OCI-LY7 (cell line): ENCODE data around the gene IL6ST. TPM values are rescaled to one million over a fixed set of nuclear protein-coding genes. Genes with fewer than 3 reads are reported as not detected.

Experiments used
- BruUV-seq: library from RNA; stranded (reverse); fragments of 400-500 nt; replicated peaks from 2 replicates; lab custom pipeline; 2021; lab: Mats Ljungman, UMichigan
- CTCF ChIA-PET: fragments of 300-600 bp; sonication (Branson Sonifier 250); formaldehyde crosslinking; loops from one replicate; lab custom pipeline; 2022; ENCODE audit warnings: antibody characterized with exemption; ENCODE audit not compliant: unreplicated experiment; lab: Charles Lee
- POLR2A ChIA-PET: fragments of 300-600 bp; sonication (Branson Sonifier 250); formaldehyde crosslinking; loops from one replicate; lab custom pipeline; 2022; ENCODE audit warnings: antibody characterized with exemption; lab: Charles Lee
- DNase-seq: peaks from one replicate; pipeline ENCODE4 v3.0.0-alpha.2; 2015; ENCODE audit warnings: low spot score
- H2AFZ ChIP-seq: fragments of 200-600 bp; sonication (generic), shearing (Covaris generic); 2 replicates; pipeline ENCODE4 v1.6.1; 2014; ENCODE audit warnings: mild to moderate bottlenecking, antibody characterized with exemption, low read length, moderate library complexity
- H3K27ac ChIP-seq: fragments of 200-600 bp; sonication (generic); 2 replicates; pipeline ENCODE4 v1.5.1; 2014; ENCODE audit warnings: mixed run types, low read depth, mild to moderate bottlenecking, moderate library complexity, low read length, inconsistent platforms; ENCODE audit not compliant: poor library complexity, severe bottlenecking
- H3K36me3 ChIP-seq: fragments of 200-600 bp; sonication (generic); 2 replicates; pipeline ENCODE4 v1.6.1; 2014; ENCODE audit warnings: mild to moderate bottlenecking, antibody characterized with exemption, low read length, moderate library complexity, mixed read lengths; ENCODE audit not compliant: insufficient read depth
- H3K4me1 ChIP-seq: fragments of 200-600 bp; sonication (generic); 2 replicates; pipeline ENCODE4 v1.5.1; 2014; ENCODE audit warnings: mild to moderate bottlenecking, low read length; ENCODE audit not compliant: insufficient read depth, poor library complexity, severe bottlenecking
- H3K4me2 ChIP-seq: fragments of 200-600 bp; sonication (generic); 2 replicates; pipeline ENCODE4 v1.6.1; 2014; ENCODE audit warnings: mild to moderate bottlenecking, low read length
- H3K4me3 ChIP-seq: fragments of 200-600 bp; sonication (generic); 2 replicates; pipeline ENCODE4 v1.5.1; 2014; ENCODE audit warnings: mild to moderate bottlenecking, low read depth, low read length; ENCODE audit not compliant: poor library complexity, severe bottlenecking
- H3K79me2 ChIP-seq: fragments of 200-600 bp; sonication (generic); 2 replicates; pipeline ENCODE4 v1.6.1; 2016; ENCODE audit warnings: low read depth, mild to moderate bottlenecking, low read length, moderate library complexity, mixed read lengths; ENCODE audit not compliant: insufficient read depth
- H3K9me2 ChIP-seq: fragments of 200-600 bp; sonication (generic); 2 replicates; pipeline ENCODE4 v1.6.1; 2016; ENCODE audit warnings: mild to moderate bottlenecking, low read length, mixed read lengths; ENCODE audit not compliant: insufficient read depth
- H3K9me3 ChIP-seq: fragments of 200-600 bp; sonication (generic); 2 replicates; pipeline ENCODE4 v1.6.1; 2014; ENCODE audit warnings: mild to moderate bottlenecking, mixed run types, low read length, mixed read lengths
- H4K20me1 ChIP-seq: fragments of 200-600 bp; sonication (generic); 2 replicates; pipeline ENCODE4 v1.6.1; 2014; ENCODE audit warnings: mild to moderate bottlenecking, antibody characterized with exemption, low read length, moderate library complexity, mixed read lengths; ENCODE audit not compliant: insufficient read depth
- EZH2phosphoT487 ChIP-seq: fragments of 200-600 bp; sonication (generic); IDR thresholded peaks from 2 replicates; pipeline ENCODE4 v1.6.1; 2018; ENCODE audit warnings: low read depth, borderline replicate concordance, mild to moderate bottlenecking, mixed run types, antibody characterized with exemption, low read length, moderate library complexity, mixed read lengths
- intact Hi-C: fragments of 100-400 bp; cut with micrococcal nuclease; formaldehyde crosslinking; loops from one replicate; pipeline ENCODE4 v1.10.0; 2022; ENCODE audit not compliant: unreplicated experiment
- total RNA-seq, 2 experiments: library from RNA; depleted of rRNA in 1 of 2; stranded (reverse); fragments of >200 nt in 1 of 2; shearing (Covaris generic) in 1 of 2; gene quantifications; 2 replicates each; pipeline ENCODE4 v1.2.3, GENCODE V29; 2014 to 2022
- TF ChIP-seq, protein P1 (sequence below): fragments of 200-600 bp; sonication (generic); conservative IDR thresholded peaks from 2 replicates; pipeline ENCODE4 v1.5.1; 2014; ENCODE audit warnings: mild to moderate bottlenecking, antibody characterized with exemption, low read length, moderate library complexity, mixed read lengths

The IL6ST gene
- total RNA-seq, 2 experiments from 2014 or later: 5.6 to 13.3 TPM

- no peak overlapping the region for H3K4me2 ChIP-seq
- intact Hi-C loops: loop anchor here (10.0 kb wide), 1 partner anchor 1341 kb away; no protein-coding TSS in a partner anchor
- no peaks in the 10 kb centered on the region for H3K9me3 ChIP-seq
- no peaks in the 10 kb centered on the region for H3K9me2 ChIP-seq
- BruUV-seq: no TSS peak
- TF ChIP-seq, protein P1, sequence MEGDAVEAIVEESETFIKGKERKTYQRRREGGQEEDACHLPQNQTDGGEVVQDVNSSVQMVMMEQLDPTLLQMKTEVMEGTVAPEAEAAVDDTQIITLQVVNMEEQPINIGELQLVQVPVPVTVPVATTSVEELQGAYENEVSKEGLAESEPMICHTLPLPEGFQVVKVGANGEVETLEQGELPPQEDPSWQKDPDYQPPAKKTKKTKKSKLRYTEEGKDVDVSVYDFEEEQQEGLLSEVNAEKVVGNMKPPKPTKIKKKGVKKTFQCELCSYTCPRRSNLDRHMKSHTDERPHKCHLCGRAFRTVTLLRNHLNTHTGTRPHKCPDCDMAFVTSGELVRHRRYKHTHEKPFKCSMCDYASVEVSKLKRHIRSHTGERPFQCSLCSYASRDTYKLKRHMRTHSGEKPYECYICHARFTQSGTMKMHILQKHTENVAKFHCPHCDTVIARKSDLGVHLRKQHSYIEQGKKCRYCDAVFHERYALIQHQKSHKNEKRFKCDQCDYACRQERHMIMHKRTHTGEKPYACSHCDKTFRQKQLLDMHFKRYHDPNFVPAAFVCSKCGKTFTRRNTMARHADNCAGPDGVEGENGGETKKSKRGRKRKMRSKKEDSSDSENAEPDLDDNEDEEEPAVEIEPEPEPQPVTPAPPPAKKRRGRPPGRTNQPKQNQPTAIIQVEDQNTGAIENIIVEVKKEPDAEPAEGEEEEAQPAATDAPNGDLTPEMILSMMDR: no peak
- no peak for TF ChIP-seq EZH2phosphoT487
- no peaks in the 10 kb centered on the region for H3K79me2 ChIP-seq
- no peak for DNase-seq
- H3K4me1 ChIP-seq: no peaks in the 10 kb centered on the region
- H2AFZ ChIP-seq: no peak overlapping the region
- ChIA-PET POLR2A (interaction anchor here (1.0 kb wide), 1 partner anchor 266 kb away, joined by 3 read pairs; no protein-coding TSS in a partner anchor), CTCF (no interaction called here)
- no peaks in the 10 kb centered on the region for H3K36me3 ChIP-seq
- H3K4me3 ChIP-seq: no peak overlapping the region
- H4K20me1 ChIP-seq: no peaks in the 10 kb centered on the region
- no peak overlapping the region for H3K27ac ChIP-seq
Measured at GRCh38 chr5:55933377-55934114, 61.2 kb downstream of the IL6ST start.

- H3K4me2 ChIP-seq: no peak overlapping the region
- no peak overlapping the region for H2AFZ ChIP-seq
- BruUV-seq: no TSS peak
- no peak for TF ChIP-seq EZH2phosphoT487
- ChIA-PET POLR2A (interaction anchor here (0.6 to 1.1 kb wide), 3 partner anchors 17 to 337 kb away, joined by 3 to 4 read pairs (median 3); no protein-coding TSS in a partner anchor), CTCF (no interaction called here)
- H3K4me3 ChIP-seq: no peak overlapping the region
- no peaks in the 10 kb centered on the region for H3K9me2 ChIP-seq
- H3K36me3 ChIP-seq: no peaks in the 10 kb centered on the region
- no peak overlapping the region for H3K27ac ChIP-seq
- no peaks in the 10 kb centered on the region for H4K20me1 ChIP-seq
- no peaks in the 10 kb centered on the region for H3K4me1 ChIP-seq
- no peaks in the 10 kb centered on the region for H3K9me3 ChIP-seq
- DNase-seq: no peak
- intact Hi-C loops: loop anchor here (10.0 kb wide), 1 partner anchor 1342 kb away; no protein-coding TSS in a partner anchor
- no peaks in the 10 kb centered on the region for H3K79me2 ChIP-seq
Measured at GRCh38 chr5:55932700-55933099, 62.1 kb downstream of the IL6ST start.

DNA sequence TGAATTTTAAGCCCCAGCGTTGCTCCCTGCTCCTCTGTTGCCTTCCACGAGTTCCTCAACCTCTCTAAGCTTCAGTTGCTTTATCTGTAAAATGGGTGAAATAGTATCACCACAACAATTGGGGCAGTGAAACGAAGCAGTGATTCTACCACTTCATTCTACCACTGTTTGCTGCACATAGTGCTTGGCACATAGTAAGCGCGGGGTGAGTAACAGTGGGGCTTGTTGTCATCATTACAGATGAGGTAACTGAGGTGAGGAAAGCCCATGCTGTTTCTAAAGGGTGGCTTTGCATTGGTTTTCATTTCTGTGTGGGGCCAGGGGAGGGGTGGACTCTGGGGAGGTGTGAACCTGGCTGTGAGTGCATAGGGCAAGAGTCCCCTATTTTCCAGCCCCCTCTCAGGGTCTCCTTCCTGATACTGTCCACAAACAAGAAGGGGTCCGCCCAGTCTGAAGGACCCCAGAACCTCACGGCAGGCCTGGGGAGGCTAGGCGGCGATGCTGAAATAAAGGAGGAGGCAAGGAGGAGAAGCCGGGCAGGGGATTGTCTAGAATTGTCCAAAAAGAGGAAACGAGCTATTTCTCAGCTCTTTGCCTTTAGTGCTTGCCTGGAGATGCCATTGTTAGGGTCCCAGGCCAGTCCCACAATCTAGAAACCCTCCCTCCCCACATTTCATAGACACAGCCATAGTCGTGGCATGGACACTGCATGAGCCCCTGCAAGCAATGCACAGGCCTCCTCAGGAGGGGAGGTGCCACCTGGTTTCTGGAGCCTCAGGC is 65.6 kb downstream of the IL6ST start:
- no peak for DNase-seq
- CTCF ChIA-PET: no interaction called here
- intact Hi-C loops: no loop called here
- POLR2A ChIA-PET: no interaction called here
- Histone ChIP-seq H3K4me1 (no peaks in the 10 kb centered on the region), H3K27ac (no peak overlapping the region), H3K79me2 (no peaks in the 10 kb centered on the region), H3K4me3 (no peak overlapping the region), H3K4me2 (no peak overlapping the region), H3K9me3 (no peaks in the 10 kb centered on the region), H4K20me1 (no peaks in the 10 kb centered on the region), H2AFZ (no peak overlapping the region), H3K9me2 (no peaks in the 10 kb centered on the region), H3K36me3 (no peaks in the 10 kb centered on the region)
- TF ChIP-seq EZH2phosphoT487: no peak
- TF ChIP-seq, protein P1: no peak
- BruUV-seq: no TSS peak
